Measurements from ENCODE around the gene TPK1. TPM values are rescaled to one million over a fixed set of nuclear protein-coding genes. Genes with fewer than 3 reads are reported as not detected.

TPK1 gene
- total and polyA plus RNA-seq, 2 of the 8 experiments (the other 6 are each of a cell fraction or from before 2014, with no cell fraction given): 1.9 to 2.7 TPM

DNA sequence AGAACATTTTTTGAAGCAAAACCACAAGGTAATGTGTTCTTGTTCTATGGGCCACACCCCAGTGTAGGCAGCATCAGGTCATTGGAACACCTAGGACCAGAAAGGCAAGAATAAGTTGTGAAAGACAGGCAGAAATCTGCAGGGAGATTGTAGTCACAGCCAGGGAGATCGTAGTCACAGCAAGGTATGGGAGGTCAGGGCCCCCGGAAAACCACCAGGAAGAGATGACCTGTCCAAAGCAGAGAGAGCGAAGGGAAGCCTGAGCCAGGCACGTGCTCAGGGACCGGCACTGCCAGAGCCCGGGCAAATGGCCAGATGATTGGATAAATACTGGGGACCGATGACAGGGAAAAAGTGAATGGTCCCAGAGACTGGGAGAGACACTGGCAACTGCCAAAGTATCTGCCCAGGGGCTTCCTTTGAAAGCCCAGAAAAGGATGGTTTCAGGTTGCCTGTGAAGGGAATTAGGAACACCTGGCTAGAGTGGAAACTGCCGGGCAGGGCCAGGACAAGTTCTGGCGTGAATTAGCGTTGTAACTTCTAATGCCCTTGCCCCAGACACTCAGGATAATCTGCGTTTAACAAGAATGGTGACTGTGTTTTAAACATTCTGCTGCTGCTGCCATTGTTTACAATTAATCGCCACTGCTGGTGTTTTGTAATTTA is 428.5 kb downstream of the TPK1 start:
- Histone ChIP-seq H3K27me3 (replicated peaks in 1 of 4; ENCODE audit: control insufficient read depth in 3 of 4, extremely low read depth in 1 of 4, insufficient read depth in 3 of 4, low read length in 3 of 4) (peaks cover 0 to 2% (median 0%) of the 10 kb centered on the region in 4 experiments; a peak in 1 of 7 replicates), H2BK20ac (ENCODE audit: low read length) (no peak overlapping the region), H2AFZ (ENCODE audit: low read length) (peak overlapping the region; percentile 28; the same call in 1 of the 2 replicates), H4K91ac (replicated peaks; ENCODE audit: insufficient read length, low read length) (no peak overlapping the region), H3K4ac (replicated peaks; ENCODE audit: insufficient read length, low read depth, low read length) (no peak overlapping the region), H2BK12ac (ENCODE audit: low read depth, low read length) (no peak overlapping the region; the same call in 1 of the 2 replicates), H3K18ac (ENCODE audit: extremely low read depth, low read length) (no peak overlapping the region), H3K56ac (replicated peaks; ENCODE audit: insufficient read length, low read depth, low read length) (no peak overlapping the region), H3K14ac (ENCODE audit: insufficient read length) (no peak overlapping the region), H2BK15ac (ENCODE audit: low read length) (peak overlapping the region; percentile 14; the same call in 1 of the 2 replicates), H3K4me2 (ENCODE audit: insufficient read depth in 1 of 2, low read depth in 2 of 2, low read length in 2 of 2) (no peak overlapping the region), H3K36me3 (ENCODE audit: control insufficient read depth in 2 of 4, insufficient read depth in 4 of 4, low read length in 3 of 4) (no peaks in the 10 kb centered on the region), H2BK120ac (replicated peaks; ENCODE audit: low read depth, low read length) (no peak overlapping the region), H3K79me2 (ENCODE audit: control insufficient read depth in 1 of 2, insufficient read depth in 2 of 2, low read length in 2 of 2) (no peaks in the 10 kb centered on the region), H2AK5ac (ENCODE audit: low read depth, low read length) (no peak overlapping the region), H3K27ac (ENCODE audit: low read depth, low read length) (no peak overlapping the region), H4K8ac (ENCODE audit: extremely low read depth, insufficient read depth, low read length) (no peak overlapping the region; the same call in 1 of the 2 replicates), H3K9me3 (ENCODE audit: insufficient read depth in 2 of 2, low read depth in 1 of 2, low read length in 1 of 2) (no peaks in the 10 kb centered on the region), H3K79me1 (ENCODE audit: low read depth, low read length) (no peaks in the 10 kb centered on the region), H4K20me1 (replicated peaks in 1 of 2; ENCODE audit: control insufficient read depth in 1 of 2, insufficient read depth in 2 of 2, low read length in 2 of 2) (no peaks in the 10 kb centered on the region), H3K23ac (ENCODE audit: insufficient read length) (no peak overlapping the region), H3K9ac (replicated peaks in 1 of 4; ENCODE audit: extremely low read depth in 1 of 4, low read depth in 3 of 4, low read length in 3 of 4) (no peak overlapping the region; a peak in 1 of 7 replicates), H3K23me2 (ENCODE audit: low read depth, low read length) (no peaks in the 10 kb centered on the region), H4K5ac (ENCODE audit: insufficient read length, low read depth, low read length) (no peak overlapping the region), H3K4me3 (ENCODE audit: extremely low read depth in 1 of 4, insufficient read depth in 2 of 4, low read depth in 3 of 4, low read length in 4 of 4) (no peak overlapping the region), H2BK5ac (ENCODE audit: low read depth, low read length) (no peak overlapping the region), H3K4me1 (replicated peaks in 1 of 4; ENCODE audit: control insufficient read depth in 3 of 4, insufficient read depth in 4 of 4, low read length in 3 of 4) (peaks cover 0 to 6% (median 3%) of the 10 kb centered on the region in 4 experiments; a peak in 4 of 7 replicates)
- no peak for TF ChIP-seq POLR2AphosphoS5 (IDR thresholded peaks at IDR 0.05; ENCODE audit: low read depth, low read length)
- no peak for TF ChIP-seq TBP (IDR thresholded peaks at IDR 0.05; ENCODE audit: low read depth, low read length)
- peak; percentile 26; the same call in 1 of the 2 replicates for TF ChIP-seq E2F6 (IDR thresholded peaks at IDR 0.05)
- TF ChIP-seq SP4 (IDR thresholded peaks at IDR 0.05; ENCODE audit: low read length): no peak
- TF ChIP-seq MAX (IDR thresholded peaks at IDR 0.05): peak; percentile 47
- no peak for TF ChIP-seq RFX5 (IDR thresholded peaks at IDR 0.05; ENCODE audit: borderline replicate concordance, low read depth, low read length)
- ChIA-PET POLR2A (ENCODE audit: partially characterized antibody) (interaction anchor here (0.6 kb wide), 1 partner anchor 310 kb away, joined by 3 read pairs; no protein-coding TSS in a partner anchor), CTCF (ENCODE audit: partially characterized antibody) (no interaction called here)
- 86% methylated on average over 12 of the region's 12 CpGs; no CpG with 5 or more reads in 1 of the 2 experiments for WGBS, 2 experiments (ENCODE audit: extremely low coverage in 1 of 2, insufficient coverage in 1 of 2, insufficient read length in 1 of 2, insufficient replicate concordance in 2 of 2, low coverage in 1 of 2, low lambda C conversion rate in 2 of 2, missing lambda C conversion rate in 1 of 2)
- DNase-seq (ENCODE audit: low read depth in 1 of 2, low spot score in 2 of 2) (no peak), FAIRE-seq (no peak)

Measured in H1 (cell line).